Hindlimb muscle (tissue), 1 donor: ENCODE measurements around the gene MFAP4. TPM values are rescaled to one million over a fixed set of nuclear protein-coding genes. Genes with fewer than 3 reads are reported as not detected.
"Not testable (repeated sequence)": the region's sequence is repeated elsewhere in the genome, so short reads cannot be mapped to it uniquely, and the experiment has no call there.

ENCODE experiments used
- DNase-seq: peaks from one replicate; pipeline ENCODE4 v3.0.0-alpha.2; 2013
- polyA plus RNA-seq: library from polyadenylated mRNA; unstranded; fragments of 120-200 nt; gene quantifications from one replicate; pipeline ENCODE4 v1.2.1, GENCODE V29; 2013; ENCODE audit not compliant: insufficient read length

MFAP4 gene
- polyA plus RNA-seq, 1 donor: 233 TPM

GRCh38 chr17:19369846-19370492, 17.0 kb downstream of the MFAP4 start:
- DNase-seq: no peak

GRCh38 chr17:19369107-19369778, 17.7 kb downstream of the MFAP4 start:
- DNase-seq: no peak

GRCh38 chr17:19368229-19368628, 18.8 kb downstream of the MFAP4 start:
- no peak for DNase-seq

GRCh38 chr17:19366637-19366972, 20.4 kb downstream of the MFAP4 start:
- no peak for DNase-seq

- DNase-seq: no peak
Measured at GRCh38 chr17:19365833-19366636, 21.0 kb downstream of the MFAP4 start.

GRCh38 chr17:19365499-19365817, 21.5 kb downstream of the MFAP4 start:
- DNase-seq: no peak

GRCh38 chr17:19364699-19365498, 22.1 kb downstream of the MFAP4 start:
- no peak for DNase-seq

- no peak for DNase-seq
Measured at GRCh38 chr17:19363460-19364035, 23.4 kb downstream of the MFAP4 start.

GRCh38 chr17:19363114-19363438, 23.9 kb downstream of the MFAP4 start:
- DNase-seq: no peak

- peak; percentile 95 for DNase-seq
Measured at GRCh38 chr17:19362277-19363113, 24.5 kb downstream of the MFAP4 start, which contains the start of gene B9D1. TSS of gene B9D1 (minus strand) at chr17:19362723. CDS start at chr17:19362569, 154 bp downstream.

GRCh38 chr17:19361944-19362276, 25.1 kb downstream of the MFAP4 start:
- no peak for DNase-seq

GRCh38 chr17:19361326-19361725, 25.7 kb downstream of the MFAP4 start:
- no peak for DNase-seq

GRCh38 chr17:19360772-19361171, 26.2 kb downstream of the MFAP4 start:
- DNase-seq: no peak

- DNase-seq: no peak
Measured at GRCh38 chr17:19359856-19360255, 27.1 kb downstream of the MFAP4 start.

GRCh38 chr17:19359151-19359550, 27.8 kb downstream of the MFAP4 start:
- DNase-seq: no peak

GRCh38 chr17:19357761-19358160, 29.2 kb downstream of the MFAP4 start:
- no peak for DNase-seq

- no peak for DNase-seq
Measured at GRCh38 chr17:19357351-19357750, 29.6 kb downstream of the MFAP4 start.

GRCh38 chr17:19354748-19355147, 32.2 kb downstream of the MFAP4 start:
- no peak for DNase-seq

GRCh38 chr17:19353401-19353800, 33.6 kb downstream of the MFAP4 start:
- not testable (repeated sequence) for DNase-seq

GRCh38 chr17:19348806-19349205, 38.2 kb downstream of the MFAP4 start:
- no peak for DNase-seq

GRCh38 chr17:19348081-19348650, 38.8 kb downstream of the MFAP4 start:
- DNase-seq: no peak
